Neuronal stem cell (in vitro differentiated cells): ENCODE measurements around the gene COX18.

Experiments used
- DNase-seq: peaks from one replicate; pipeline ENCODE4 v3.0.0-alpha.2; 2013; ENCODE audit warnings: low spot score
- H2AFZ ChIP-seq: one replicate; pipeline ENCODE4 v1.6.1; 2013; ENCODE audit warnings: mild to moderate bottlenecking, low read length, inconsistent platforms
- H2AK5ac ChIP-seq: 2 replicates; pipeline ENCODE4 v1.6.1; 2013; ENCODE audit warnings: low read depth, mild to moderate bottlenecking, inconsistent platforms, low read length, moderate library complexity, mixed read lengths
- H2BK120ac ChIP-seq: 2 replicates; pipeline ENCODE4 v1.6.1; 2013; ENCODE audit warnings: low read depth, mild to moderate bottlenecking, inconsistent platforms, low read length, moderate library complexity, mixed read lengths
- H2BK12ac ChIP-seq: one replicate; pipeline ENCODE4 v1.6.1; 2013; ENCODE audit warnings: low read length, inconsistent platforms
- H2BK15ac ChIP-seq: 2 replicates; pipeline ENCODE4 v1.6.1; 2013; ENCODE audit warnings: mild to moderate bottlenecking, low read length, inconsistent platforms, mixed read lengths
- H2BK5ac ChIP-seq: one replicate; pipeline ENCODE4 v1.6.1; 2013; ENCODE audit warnings: inconsistent platforms, mild to moderate bottlenecking, low read length, moderate library complexity
- H3K14ac ChIP-seq: one replicate; pipeline ENCODE4 v1.6.1; 2013; ENCODE audit warnings: low read length, inconsistent platforms
- H3K18ac ChIP-seq: 2 replicates; pipeline ENCODE4 v1.6.1; 2013; ENCODE audit warnings: low read length, inconsistent platforms
- H3K23ac ChIP-seq: 2 replicates; pipeline ENCODE4 v1.6.1; 2013; ENCODE audit warnings: low read depth, mild to moderate bottlenecking, mixed read lengths, low read length, inconsistent platforms; ENCODE audit not compliant: poor library complexity
- H3K27ac ChIP-seq: replicated peaks from 3 replicates; pipeline ENCODE4 v1.5.1; 2013; ENCODE audit warnings: low read length, inconsistent platforms
- H3K27me3 ChIP-seq, 3 experiments: 2 replicates each; pipeline ENCODE4 v1.6.1; 2013; ENCODE audit warnings: low read length in 3 of 3, mild to moderate bottlenecking in 2 of 3, inconsistent platforms in 1 of 3, low read depth in 1 of 3, mixed read lengths in 1 of 3, moderate library complexity in 1 of 3; ENCODE audit not compliant: control insufficient read depth in 3 of 3, insufficient read depth in 3 of 3
- H3K36me3 ChIP-seq, 2 donors: replicated peaks in 1 of 2; 2 replicates each; pipeline ENCODE4 v1.6.1; 2013; ENCODE audit warnings: low read length in 2 of 2; ENCODE audit not compliant: control insufficient read depth in 2 of 2, insufficient read depth in 2 of 2
- H3K4ac ChIP-seq: 2 replicates; pipeline ENCODE4 v1.6.1; 2013; ENCODE audit warnings: inconsistent platforms, mild to moderate bottlenecking, low read length, moderate library complexity
- H3K4me1 ChIP-seq, 2 donors: 1 replicate in 1 of 2; 2 replicates in 1 of 2; pipeline ENCODE4 v1.6.1; 2013; ENCODE audit warnings: low read length in 2 of 2, low read depth in 1 of 2; ENCODE audit not compliant: control insufficient read depth in 2 of 2, insufficient read depth in 1 of 2
- H3K4me2 ChIP-seq: one replicate; pipeline ENCODE4 v1.6.1; 2013; ENCODE audit warnings: mild to moderate bottlenecking, low read length, inconsistent platforms; ENCODE audit not compliant: insufficient read depth, poor library complexity, severe bottlenecking
- H3K4me3 ChIP-seq, 2 donors: 2 replicates each; pipeline ENCODE4 v1.5.1; 2013; ENCODE audit warnings: low read length in 2 of 2, mild to moderate bottlenecking in 2 of 2, inconsistent platforms in 1 of 2, moderate library complexity in 1 of 2
- H3K79me1 ChIP-seq: one replicate; pipeline ENCODE4 v1.6.1; 2013; ENCODE audit warnings: low read depth, mild to moderate bottlenecking, inconsistent platforms, low read length, moderate library complexity
- H3K9ac ChIP-seq: one replicate; pipeline ENCODE4 v1.6.1; 2013; ENCODE audit warnings: mild to moderate bottlenecking, low read depth, low read length, inconsistent platforms; ENCODE audit not compliant: poor library complexity
- H3K9me3 ChIP-seq, 2 donors: replicated peaks in 1 of 2; 2 replicates each; pipeline versions ENCODE3 to v1.6.1; 2013; ENCODE audit warnings: low read length in 2 of 2, mild to moderate bottlenecking in 2 of 2, inconsistent platforms in 1 of 2, low read depth in 1 of 2, mixed read lengths in 1 of 2, moderate library complexity in 1 of 2; ENCODE audit not compliant: control insufficient read depth in 2 of 2, insufficient read depth in 1 of 2
- H4K8ac ChIP-seq: one replicate; pipeline ENCODE4 v1.6.1; 2013; ENCODE audit warnings: low read depth, mild to moderate bottlenecking, inconsistent platforms, low read length, moderate library complexity
- H4K91ac ChIP-seq: one replicate; pipeline ENCODE4 v1.6.1; 2013; ENCODE audit warnings: low read length, low read depth, mild to moderate bottlenecking, inconsistent platforms; ENCODE audit not compliant: poor library complexity
- WGBS, 2 donors: extraction: QIAGEN DNeasy Blood & Tissue Kit; methylation state at CpG; one replicate each; pipeline ENCODE4 v1.1.7; 2013; ENCODE audit warnings: missing lambda C conversion rate in 2 of 2, mixed read lengths in 1 of 2; ENCODE audit not compliant: insufficient read length in 2 of 2, insufficient replicate concordance in 1 of 2; ENCODE audit errors: extremely low coverage in 2 of 2; 5-methylcytosine and 5-hydroxymethylcytosine counted together

Gene COX18

GRCh38 chr4:73037057-73037456 is 32.5 kb downstream of the COX18 start:
- H3K4ac ChIP-seq, result no peak overlapping the region
- H2AK5ac ChIP-seq, result no peak overlapping the region
- no peak overlapping the region for H3K14ac ChIP-seq
- no peak overlapping the region for H4K8ac ChIP-seq
- no peak overlapping the region for H4K91ac ChIP-seq
- no peaks in the 10 kb centered on the region for H3K27me3 ChIP-seq
- no peak overlapping the region for H2BK15ac ChIP-seq
- no peak overlapping the region for H3K9ac ChIP-seq
- no peaks in the 10 kb centered on the region for H3K4me1 ChIP-seq
- peaks cover 7 to 8% of the 10 kb centered on the region in 2 donors for H3K9me3 ChIP-seq
- no peak overlapping the region for H2BK12ac ChIP-seq
- no peak overlapping the region for H3K27ac ChIP-seq
- no peak overlapping the region for H3K23ac ChIP-seq
- no peaks in the 10 kb centered on the region for H3K79me1 ChIP-seq
- H3K36me3 ChIP-seq, result no peaks in the 10 kb centered on the region
- no peak overlapping the region for H2BK120ac ChIP-seq
- no CpG with 5 or more reads among the region's 4 CpGs for WGBS, 2 donors
- H3K18ac ChIP-seq, result no peak overlapping the region
- no peak for DNase-seq
- no peak overlapping the region for H2BK5ac ChIP-seq
- H3K4me3 ChIP-seq, result no peak overlapping the region
- H3K4me2 ChIP-seq, result no peak overlapping the region
- H2AFZ ChIP-seq, result no peak overlapping the region

GRCh38 chr4:73036123-73036522 is 33.4 kb downstream of the COX18 start:
- Histone ChIP-seq H2BK120ac (no peak overlapping the region), H3K4me3 (no peak overlapping the region), H3K4me1 (no peaks in the 10 kb centered on the region), H2AFZ (no peak overlapping the region), H3K4me2 (no peak overlapping the region), H2BK12ac (no peak overlapping the region), H3K9me3 (peaks cover 7 to 8% of the 10 kb centered on the region in 2 donors), H4K91ac (no peak overlapping the region), H3K27me3 (no peaks in the 10 kb centered on the region), H3K79me1 (no peaks in the 10 kb centered on the region), H2BK15ac (no peak overlapping the region), H3K23ac (no peak overlapping the region), H2BK5ac (no peak overlapping the region), H3K14ac (no peak overlapping the region), H3K9ac (no peak overlapping the region), H4K8ac (no peak overlapping the region), H2AK5ac (no peak overlapping the region), H3K18ac (no peak overlapping the region), H3K36me3 (no peaks in the 10 kb centered on the region), H3K27ac (no peak overlapping the region), H3K4ac (no peak overlapping the region)
- WGBS, 2 donors, result no CpG with 5 or more reads among the region's 1 CpG
- DNase-seq, result no peak

- no peak overlapping the region for H2BK5ac ChIP-seq
- H2AK5ac ChIP-seq, result no peak overlapping the region
- H3K14ac ChIP-seq, result no peak overlapping the region
- H3K4ac ChIP-seq, result no peak overlapping the region
- no peak overlapping the region for H2AFZ ChIP-seq
- no peak overlapping the region for H3K4me2 ChIP-seq
- no peak overlapping the region for H4K8ac ChIP-seq
- no peak overlapping the region for H4K91ac ChIP-seq
- no peak overlapping the region for H2BK120ac ChIP-seq
- H2BK12ac ChIP-seq, result no peak overlapping the region
- no peak overlapping the region for H3K9ac ChIP-seq
- no peak overlapping the region for H3K23ac ChIP-seq
- no CpG with 5 or more reads among the region's 2 CpGs for WGBS, 2 donors
- H3K27me3 ChIP-seq, result no peaks in the 10 kb centered on the region
- no peak overlapping the region for H3K27ac ChIP-seq
- H3K4me3 ChIP-seq, result no peak overlapping the region
- no peaks in the 10 kb centered on the region for H3K4me1 ChIP-seq
- peaks cover 7 to 8% of the 10 kb centered on the region in 2 donors for H3K9me3 ChIP-seq
- no peak for DNase-seq
- no peaks in the 10 kb centered on the region for H3K36me3 ChIP-seq
- no peak overlapping the region for H3K18ac ChIP-seq
- no peak overlapping the region for H2BK15ac ChIP-seq
- H3K79me1 ChIP-seq, result no peaks in the 10 kb centered on the region
Observed at GRCh38 chr4:73034896-73035295, 34.6 kb downstream of the COX18 start.

- H3K27ac ChIP-seq, result no peak overlapping the region
- H4K91ac ChIP-seq, result no peak overlapping the region
- H3K14ac ChIP-seq, result no peak overlapping the region
- H3K9me3 ChIP-seq, result no peaks in the 10 kb centered on the region
- no peak overlapping the region for H3K9ac ChIP-seq
- no peaks in the 10 kb centered on the region for H3K36me3 ChIP-seq
- no peak overlapping the region for H2BK5ac ChIP-seq
- no peak overlapping the region for H2BK15ac ChIP-seq
- no peaks in the 10 kb centered on the region for H3K4me1 ChIP-seq
- no peaks in the 10 kb centered on the region for H3K27me3 ChIP-seq
- no peak overlapping the region for H2BK12ac ChIP-seq
- no peak for DNase-seq
- H3K4me2 ChIP-seq, result no peak overlapping the region
- H4K8ac ChIP-seq, result no peak overlapping the region
- H2AK5ac ChIP-seq, result no peak overlapping the region
- WGBS, 2 donors, result no CpG with 5 or more reads among the region's 5 CpGs
- no peak overlapping the region for H3K23ac ChIP-seq
- no peak overlapping the region for H3K4ac ChIP-seq
- H3K4me3 ChIP-seq, result no peak overlapping the region
- H2BK120ac ChIP-seq, result no peak overlapping the region
- no peak overlapping the region for H2AFZ ChIP-seq
- no peak overlapping the region for H3K18ac ChIP-seq
- H3K79me1 ChIP-seq, result no peaks in the 10 kb centered on the region
Observed at GRCh38 chr4:73028621-73029020, 40.9 kb downstream of the COX18 start.
